ENCODE results near the gene ERN2.
"Not testable (repeated sequence)": the region's sequence is repeated elsewhere in the genome, so short reads cannot be mapped to it uniquely, and the experiment has no call there.

ERN2 gene

GRCh38 chr16:23712976-23713375 lies at the start of gene ERN2:
Gene ERN2 (minus strand): TSS chr16:23713222. CDS start chr16:23713187, 35 bp downstream.
- DNase-seq (ENCODE audit: low read depth in 2 of 2, low spot score in 1 of 2), result no peak

- no peak for DNase-seq (ENCODE audit: low read depth in 2 of 2, low spot score in 1 of 2)
These were observed 45.1 kb upstream of the ERN2 start for GRCh38 chr16:23757937-23758619.

GRCh38 chr16:23757116-23757515 lies 44.1 kb upstream of the ERN2 start:
- DNase-seq (ENCODE audit: low read depth in 2 of 2, low spot score in 1 of 2), result no peak

- no peak for DNase-seq (ENCODE audit: low read depth in 2 of 2, low spot score in 1 of 2)
These were observed 42.4 kb upstream of the ERN2 start for GRCh38 chr16:23755484-23755809.

- no peak for DNase-seq (ENCODE audit: low read depth in 2 of 2, low spot score in 1 of 2)
These were observed 41.8 kb upstream of the ERN2 start, which contains the start of gene CHP2 for GRCh38 chr16:23754594-23755483. Gene CHP2 (plus strand): TSS chr16:23755026. CDS start chr16:23755050, 24 bp downstream.

GRCh38 chr16:23753908-23754593 lies 41.0 kb upstream of the ERN2 start:
- no peak for DNase-seq (ENCODE audit: low read depth in 2 of 2, low spot score in 1 of 2)

GRCh38 chr16:23751053-23751452 lies 38.0 kb upstream of the ERN2 start:
- not testable (repeated sequence) for DNase-seq (ENCODE audit: low read depth in 2 of 2, low spot score in 1 of 2)

GRCh38 chr16:23748630-23749029 lies 35.6 kb upstream of the ERN2 start:
- no peak for DNase-seq (ENCODE audit: low read depth in 2 of 2, low spot score in 1 of 2)

GRCh38 chr16:23745263-23745662 lies 32.2 kb upstream of the ERN2 start:
- DNase-seq (ENCODE audit: low read depth in 2 of 2, low spot score in 1 of 2), result no peak

- no peak for DNase-seq (ENCODE audit: low read depth in 2 of 2, low spot score in 1 of 2)
These were observed 29.7 kb upstream of the ERN2 start for GRCh38 chr16:23742766-23743165.

GRCh38 chr16:23741675-23742303 lies 28.8 kb upstream of the ERN2 start:
- no peak for DNase-seq (ENCODE audit: low read depth in 2 of 2, low spot score in 1 of 2)

GRCh38 chr16:23739516-23739915 lies 26.5 kb upstream of the ERN2 start:
- DNase-seq (ENCODE audit: low read depth in 2 of 2, low spot score in 1 of 2), result no peak

GRCh38 chr16:23737423-23738028 lies 24.5 kb upstream of the ERN2 start:
- DNase-seq (ENCODE audit: low read depth in 2 of 2, low spot score in 1 of 2), result not testable (repeated sequence)

- no peak for DNase-seq (ENCODE audit: low read depth in 2 of 2, low spot score in 1 of 2)
These were observed 21.3 kb upstream of the ERN2 start for GRCh38 chr16:23734176-23734893.

GRCh38 chr16:23729503-23730424 lies 16.7 kb upstream of the ERN2 start:
- DNase-seq (ENCODE audit: low read depth in 2 of 2, low spot score in 1 of 2), result no peak

GRCh38 chr16:23728112-23728477 lies 15.1 kb upstream of the ERN2 start:
- no peak for DNase-seq (ENCODE audit: low read depth in 2 of 2, low spot score in 1 of 2)

- DNase-seq (ENCODE audit: low read depth in 2 of 2, low spot score in 1 of 2), result no peak
These were observed 13.7 kb upstream of the ERN2 start for GRCh38 chr16:23726710-23727109.

GRCh38 chr16:23724785-23725131 lies 11.7 kb upstream of the ERN2 start:
- no peak for DNase-seq (ENCODE audit: low read depth in 2 of 2, low spot score in 1 of 2)

GRCh38 chr16:23724096-23724784 lies 11.2 kb upstream of the ERN2 start:
- no peak for DNase-seq (ENCODE audit: low read depth in 2 of 2, low spot score in 1 of 2)
